Stimulated activated CD4-positive, alpha-beta T cell treated with anti-CD3 and anti-CD28 coated beads, Interleukin-12 subunit alpha, Interleukin-12 subunit beta, amount 100 ng/mL, for 24 hours (primary cell): ENCODE results near the gene MVB12B.

Experiments used
- DNase-seq, 2 experiments: peaks; one replicate each; pipeline ENCODE4 v3.0.0-alpha.2; 2020; ENCODE audit warnings: low read depth in 2 of 2

The MVB12B gene

DNA sequence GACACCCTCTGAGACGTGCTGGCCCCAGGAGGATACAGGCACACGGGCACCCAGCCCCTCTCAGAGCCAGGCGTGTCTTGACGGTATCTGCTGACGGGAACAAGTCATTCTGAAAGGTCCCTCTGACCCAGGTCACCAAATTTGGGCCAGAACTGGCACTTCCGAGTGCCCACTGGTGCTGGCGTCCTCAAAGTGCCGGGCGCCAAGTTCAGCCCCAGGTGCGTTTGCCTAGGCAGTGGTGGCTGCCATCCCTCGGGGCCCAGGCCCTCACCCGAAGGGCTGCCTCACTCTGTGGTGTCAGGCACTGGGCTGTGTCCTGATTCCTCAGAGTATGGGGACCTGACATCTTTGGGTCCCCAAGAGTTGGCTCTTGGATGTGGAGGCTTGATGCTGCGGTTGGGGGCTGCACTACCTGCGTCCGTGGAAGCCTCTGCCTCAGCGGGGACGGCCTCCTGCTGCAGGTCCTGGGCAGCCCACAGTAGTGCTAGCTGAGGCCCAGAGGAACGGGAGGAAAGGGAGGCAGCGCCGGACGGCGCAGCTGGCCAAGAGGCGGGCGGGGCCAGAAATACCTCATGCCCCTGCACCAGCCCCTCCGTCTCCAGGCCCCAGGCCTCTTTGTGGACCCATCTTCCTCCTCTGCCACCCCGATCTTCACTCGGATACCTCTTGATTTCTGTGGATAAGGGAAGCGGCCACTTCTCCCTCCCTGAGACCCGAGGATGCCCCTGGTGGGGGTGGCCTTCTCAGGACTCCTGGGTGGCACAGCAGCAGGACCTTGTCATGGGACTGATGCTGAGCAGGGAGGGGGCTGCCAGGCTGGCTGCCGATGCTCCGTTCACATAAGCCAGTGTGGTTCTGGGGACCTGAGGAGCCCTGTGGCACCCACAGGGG lies 177.7 kb downstream of the MVB12B start:
- DNase-seq = no peak

DNA sequence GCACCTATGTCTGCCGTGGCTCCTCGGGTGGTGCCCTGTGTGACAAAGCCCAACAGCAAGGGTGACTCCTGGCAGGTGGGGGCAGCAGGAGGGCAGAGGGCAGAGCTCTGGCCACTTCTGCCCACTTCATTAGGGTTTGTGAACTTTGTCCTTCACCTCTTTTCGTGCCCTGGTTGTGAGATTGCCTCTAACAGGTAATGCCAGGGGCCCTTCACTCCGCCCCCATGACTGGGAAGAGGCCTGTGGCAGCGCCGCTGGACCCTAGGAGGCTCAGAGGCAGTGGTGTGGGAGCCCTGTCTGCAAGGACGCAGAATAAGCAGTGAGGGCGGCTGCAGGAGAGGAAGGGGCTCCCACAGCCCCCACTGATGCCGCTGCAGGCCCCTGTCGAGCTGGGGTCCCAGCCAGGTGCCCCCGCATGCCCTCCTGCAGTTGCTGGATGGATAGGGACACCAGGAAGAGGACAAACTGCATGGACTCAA lies 178.4 kb downstream of the MVB12B start:
- DNase-seq = no peak

GRCh38 chr9:126505697-126506346 lies 179.2 kb downstream of the MVB12B start:
- no peak for DNase-seq

DNA sequence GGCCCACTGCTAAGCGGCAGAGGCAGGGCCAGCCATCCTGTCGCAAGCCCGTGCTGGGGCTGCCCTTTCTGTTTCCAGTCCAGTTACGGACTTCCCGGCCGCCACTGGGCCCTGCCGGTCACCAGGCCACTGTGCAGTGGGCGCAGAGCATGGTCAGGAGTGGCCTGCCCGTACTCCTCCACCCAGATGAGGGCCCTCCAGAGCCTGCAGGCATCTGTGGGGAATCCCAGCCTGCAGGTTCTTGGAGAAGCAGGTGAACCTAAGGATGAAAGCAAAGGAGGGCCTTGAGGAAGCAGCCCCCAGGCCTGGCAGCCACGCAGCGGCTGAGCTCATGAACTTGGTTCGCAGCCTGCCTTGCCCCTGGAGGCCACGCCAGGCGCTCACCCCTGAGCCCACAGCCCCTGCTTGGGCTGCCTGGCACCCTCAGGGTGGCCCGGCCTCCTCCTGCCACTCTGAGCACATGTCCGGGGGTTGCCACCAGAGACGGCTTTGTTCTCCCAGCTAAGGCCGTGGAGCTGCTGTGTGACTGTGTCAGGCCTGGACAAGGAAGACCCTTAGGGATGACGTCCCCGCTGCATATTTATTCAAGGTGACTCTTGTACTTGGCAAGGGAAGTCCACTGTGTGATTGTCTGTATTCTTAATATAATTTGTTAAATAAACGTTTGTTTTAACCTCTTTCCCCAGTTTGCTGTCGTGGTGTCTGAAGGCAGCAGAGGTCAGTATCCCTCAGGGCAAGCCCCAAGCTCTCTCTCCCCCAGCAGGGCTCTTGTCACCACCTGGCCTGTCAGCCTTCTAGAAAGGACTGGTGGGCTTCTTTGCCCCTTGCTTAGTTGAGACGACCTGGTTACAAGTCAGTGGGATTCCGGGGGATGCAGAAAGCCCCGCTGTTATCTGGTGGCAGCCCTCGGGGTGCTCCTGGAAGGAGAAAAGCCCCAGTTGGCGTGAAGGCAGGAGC lies 180.0 kb downstream of the MVB12B start:
- no peak for DNase-seq

GRCh38 chr9:126507318-126508109 lies 180.9 kb downstream of the MVB12B start:
- DNase-seq = no peak

GRCh38 chr9:126508171-126508591 lies 181.6 kb downstream of the MVB12B start:
- no peak for DNase-seq

DNA sequence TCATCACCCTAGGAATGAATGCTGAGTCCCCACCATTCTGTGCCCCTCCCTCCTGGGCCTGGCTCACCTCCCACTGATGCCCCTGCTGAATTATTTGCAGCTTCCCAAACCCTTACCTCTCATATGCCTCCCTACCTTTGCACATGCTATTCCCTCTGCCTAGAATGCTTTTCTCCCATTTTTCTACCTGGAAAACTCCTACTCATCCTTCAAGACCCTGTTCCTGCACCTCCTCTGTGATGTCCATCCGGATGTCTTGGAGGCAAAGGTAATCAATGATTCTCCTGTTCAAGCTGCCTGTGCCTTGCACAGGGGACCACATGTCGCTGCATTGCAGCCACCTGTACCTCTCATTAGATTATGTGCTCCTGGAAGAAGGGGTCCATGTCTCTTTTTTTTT lies 182.3 kb downstream of the MVB12B start:
- DNase-seq = no peak

- DNase-seq = no peak
These were observed 183.1 kb downstream of the MVB12B start for GRCh38 chr9:126509718-126510117.

DNA sequence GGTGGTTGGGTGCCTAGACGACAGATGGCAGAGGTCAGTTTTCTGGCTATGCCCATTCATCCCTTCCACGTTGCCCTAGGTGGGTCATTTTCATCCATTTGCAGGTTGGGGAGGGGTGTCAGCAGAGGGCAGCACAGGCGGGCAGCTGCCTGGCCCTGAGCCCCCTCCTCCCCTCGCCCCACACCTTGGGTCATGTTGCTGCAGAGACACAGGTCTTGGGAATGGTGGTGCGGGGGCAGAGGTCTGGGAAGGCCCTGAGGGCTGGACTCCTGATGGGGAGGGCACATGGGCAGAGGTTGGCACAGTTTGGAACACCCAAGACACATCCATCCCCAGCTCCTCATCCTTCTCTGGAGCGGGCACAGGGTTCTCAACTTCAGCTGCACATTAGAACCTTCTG lies 183.9 kb downstream of the MVB12B start:
- no peak for DNase-seq

DNA sequence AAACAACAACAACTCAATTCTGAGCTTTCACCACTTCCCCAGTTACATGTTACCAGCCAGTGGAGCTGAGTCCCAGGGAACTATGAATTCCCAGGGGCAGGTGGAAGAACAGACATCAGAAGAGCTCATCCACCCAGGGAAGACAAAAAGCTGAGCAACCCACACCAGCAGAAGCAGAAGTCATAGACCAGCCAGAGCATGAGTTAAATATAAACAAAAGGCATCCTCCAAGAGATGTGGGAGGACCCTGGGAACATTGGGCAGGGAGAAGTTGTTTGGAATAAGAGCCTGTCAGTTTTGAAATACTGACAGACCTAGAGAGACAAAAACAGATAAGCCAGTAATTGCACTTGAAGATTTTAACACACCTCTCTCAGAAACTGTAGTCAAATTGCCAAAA lies 184.8 kb downstream of the MVB12B start:
- no peak for DNase-seq

- no peak for DNase-seq
These were observed 186.8 kb downstream of the MVB12B start for GRCh38 chr9:126513159-126514036.

GRCh38 chr9:126514037-126514821 lies 187.6 kb downstream of the MVB12B start:
- DNase-seq = peak in 1 of 2 experiments; percentile 56

DNA sequence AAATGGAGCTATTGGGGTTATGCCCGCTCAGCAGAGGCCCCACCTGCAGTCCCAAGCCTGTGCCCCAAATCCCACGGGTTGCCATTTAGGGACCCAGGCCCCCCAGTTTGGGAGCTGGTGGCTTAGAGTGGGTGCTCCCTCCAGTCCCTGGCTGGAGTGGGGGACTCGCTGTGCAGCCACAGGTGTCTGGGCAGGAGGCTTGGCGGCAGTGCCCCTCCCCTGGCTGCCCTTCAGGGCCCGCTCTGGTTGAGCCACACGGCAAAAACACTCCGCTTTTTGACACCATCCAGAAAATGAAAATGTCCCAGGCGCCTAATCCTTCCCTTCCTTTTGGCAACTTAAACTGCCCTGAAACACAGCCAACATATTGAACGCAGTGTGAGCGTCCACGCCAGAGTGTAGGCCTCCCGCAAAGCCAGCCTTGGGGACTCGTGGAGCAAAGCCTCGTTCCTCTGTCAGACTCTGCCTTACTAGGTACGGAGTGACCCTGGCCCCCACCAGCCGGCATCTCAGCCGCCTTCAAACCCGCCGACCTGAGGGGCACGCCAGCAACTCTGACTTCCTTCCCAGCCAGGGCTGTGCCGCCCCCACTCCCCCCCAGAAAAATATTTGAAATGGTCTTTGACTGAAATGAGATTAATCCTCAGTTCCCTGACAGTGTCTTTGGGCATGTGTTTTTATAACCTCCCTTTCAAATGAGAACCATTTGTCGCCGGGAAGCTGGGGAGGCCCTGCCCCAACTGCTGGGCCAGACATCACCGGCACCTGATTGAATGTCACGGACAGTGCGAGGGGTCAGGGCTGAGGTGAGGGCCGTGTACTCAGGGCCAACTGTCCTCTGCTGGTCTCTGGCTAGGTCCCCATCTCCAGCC lies 188.6 kb downstream of the MVB12B start:
- DNase-seq = no peak

DNA sequence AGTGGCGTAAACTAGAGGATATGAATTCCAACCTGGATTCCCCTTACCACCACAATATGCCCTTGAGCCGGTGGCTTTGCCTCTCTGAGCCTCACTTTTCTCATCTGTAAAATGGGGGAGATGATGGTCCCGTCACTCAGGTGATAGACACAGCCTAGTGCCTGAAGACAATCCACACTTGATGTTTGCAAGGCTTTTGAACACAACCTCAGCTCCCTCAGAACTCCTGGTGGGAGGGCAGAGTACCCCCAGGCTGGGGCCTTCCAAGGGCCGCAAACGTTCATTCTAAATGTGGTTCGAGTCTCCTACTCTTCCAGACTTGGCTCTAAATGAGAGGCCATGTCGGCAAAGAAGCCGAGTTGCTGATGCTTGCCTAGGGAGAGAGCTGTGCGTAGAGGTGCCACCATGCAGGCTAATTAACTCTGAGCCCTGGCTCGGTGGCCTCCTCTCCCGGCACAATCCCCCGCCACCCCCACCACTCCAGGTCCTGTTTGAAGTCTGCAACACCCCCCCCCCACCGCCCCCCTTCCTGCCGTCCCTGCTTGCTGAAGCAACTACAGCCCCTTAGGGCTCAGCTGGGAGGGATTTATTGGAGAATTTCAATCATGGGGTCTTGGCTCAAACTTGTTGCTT lies 189.4 kb downstream of the MVB12B start:
- no peak for DNase-seq

DNA sequence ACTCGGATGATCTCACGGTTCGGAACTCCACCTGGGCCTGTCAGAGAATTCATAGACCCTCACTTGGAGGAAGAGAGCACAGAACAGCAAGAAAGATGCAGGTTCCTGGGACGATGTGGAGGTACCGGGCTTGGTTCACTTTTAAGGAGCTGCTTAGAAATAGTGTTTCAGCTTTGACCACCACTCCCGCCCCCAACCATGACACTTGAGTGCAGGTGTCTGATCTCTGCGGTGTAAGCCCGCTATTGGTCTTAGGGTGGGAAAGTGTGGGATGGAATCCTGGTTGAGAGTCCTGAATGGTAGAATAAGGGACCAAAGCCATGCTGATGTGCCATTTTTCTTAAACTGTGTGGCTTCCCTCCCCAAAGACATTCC lies 189.9 kb downstream of the MVB12B start:
- no peak for DNase-seq

DNA sequence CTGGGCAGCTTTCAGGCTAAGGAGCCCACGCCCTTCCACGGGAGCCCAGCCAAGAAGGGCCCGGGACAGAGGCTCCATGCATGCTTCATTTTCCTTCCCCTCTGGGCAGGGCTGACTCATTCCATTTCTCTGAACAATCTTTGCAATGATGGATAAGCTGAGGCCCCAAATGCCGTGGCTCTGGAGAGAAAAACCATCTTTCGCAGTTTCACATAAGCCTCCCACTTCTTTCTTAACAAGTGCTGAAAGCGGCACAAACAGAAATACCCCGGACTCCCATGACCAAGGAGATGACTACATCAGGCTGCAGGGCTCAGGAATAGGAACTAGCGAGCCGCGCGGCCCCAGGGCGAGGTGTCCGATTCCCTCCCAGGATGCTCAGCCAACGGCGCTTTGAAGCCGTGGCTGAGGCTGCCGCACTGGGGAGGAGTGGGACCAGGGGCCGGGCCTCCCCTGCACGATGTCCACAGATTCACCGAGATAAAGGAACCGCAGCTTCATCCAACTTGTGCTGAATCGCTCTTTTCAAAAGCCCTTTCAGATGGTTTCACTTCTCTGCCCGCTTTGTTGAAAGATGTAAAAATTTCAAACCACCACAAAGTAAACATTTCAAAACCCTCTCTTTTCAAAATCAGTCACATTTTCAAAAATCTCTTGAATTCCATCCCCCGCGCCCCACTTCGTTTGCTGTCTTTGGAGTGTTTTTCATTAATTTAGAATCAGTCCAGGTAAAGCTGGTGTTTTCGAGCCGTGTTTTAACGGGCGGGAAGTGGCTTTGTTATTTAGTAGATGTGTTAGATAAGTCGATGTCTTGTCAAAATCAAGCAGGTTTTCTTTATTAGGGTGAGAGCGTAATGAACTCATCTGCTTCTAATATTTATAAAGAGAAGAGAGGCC lies 190.6 kb downstream of the MVB12B start:
- peak in 1 of 2 experiments; percentile 50 for DNase-seq
